ENCODE measurements around the gene FOXI1.
A peak's percentile ranks its signal among the peaks of the same experiment; 100 is the strongest.

Gene FOXI1

GRCh38 chr5:170112876-170113521 lies 7.3 kb downstream of the FOXI1 start:
- no peak for DNase-seq (ENCODE audit: low read depth)
- TF ChIP-seq CTCF (conservative IDR thresholded peaks at IDR 0.05; ENCODE audit: low read length): no peak
- H3K4me3 ChIP-seq (ENCODE audit: low read length): no peak overlapping the region

GRCh38 chr5:170113522-170113900 lies 7.8 kb downstream of the FOXI1 start:
- DNase-seq (ENCODE audit: low read depth): no peak
- H3K4me3 ChIP-seq (ENCODE audit: low read length): no peak overlapping the region
- TF ChIP-seq CTCF (conservative IDR thresholded peaks at IDR 0.05; ENCODE audit: low read length): no peak

GRCh38 chr5:170114271-170114670 lies 8.6 kb downstream of the FOXI1 start:
- H3K4me3 ChIP-seq (ENCODE audit: low read length): no peak overlapping the region
- no peak for TF ChIP-seq CTCF (conservative IDR thresholded peaks at IDR 0.05; ENCODE audit: low read length)
- DNase-seq (ENCODE audit: low read depth): no peak

GRCh38 chr5:170115925-170116324 lies 10.2 kb downstream of the FOXI1 start:
- TF ChIP-seq CTCF (conservative IDR thresholded peaks at IDR 0.05; ENCODE audit: low read length): no peak
- DNase-seq (ENCODE audit: low read depth): no peak
- no peak overlapping the region for H3K4me3 ChIP-seq (ENCODE audit: low read length)

GRCh38 chr5:170117736-170118135 lies 12.0 kb downstream of the FOXI1 start:
- DNase-seq (ENCODE audit: low read depth): no peak
- TF ChIP-seq CTCF (conservative IDR thresholded peaks at IDR 0.05; ENCODE audit: low read length): no peak
- no peak overlapping the region for H3K4me3 ChIP-seq (ENCODE audit: low read length)

GRCh38 chr5:170120576-170120975 lies 14.9 kb downstream of the FOXI1 start:
- TF ChIP-seq CTCF (conservative IDR thresholded peaks at IDR 0.05; ENCODE audit: low read length): no peak
- DNase-seq (ENCODE audit: low read depth): peak; percentile 98
- H3K4me3 ChIP-seq (ENCODE audit: low read length): no peak overlapping the region

- no peak overlapping the region for H3K4me3 ChIP-seq (ENCODE audit: low read length)
- TF ChIP-seq CTCF (conservative IDR thresholded peaks at IDR 0.05; ENCODE audit: low read length): no peak
- peak; percentile 54 for DNase-seq (ENCODE audit: low read depth)
Observed at GRCh38 chr5:170121321-170121720, 15.6 kb downstream of the FOXI1 start.

All from AG10803 (cell line).